GM18508 (cell line): ENCODE results near the gene GCGR.

Experiments
- ATAC-seq: cut with Tn5 transposase; IDR thresholded peaks from one replicate; pipeline ENCODE4 v1.9.1; 2021; ENCODE audit warnings: moderate number of reproducible peaks; ENCODE audit not compliant: insufficient read depth, unreplicated experiment

The GCGR gene

GRCh38 chr17:81845881-81846742 is 42.2 kb downstream of the GCGR start:
- ATAC-seq, result no peak

GRCh38 chr17:81846743-81847689 is 43.1 kb downstream of the GCGR start:
- ATAC-seq, result no peak

- no peak for ATAC-seq
These were observed 45.5 kb downstream of the GCGR start for GRCh38 chr17:81849457-81849856.

GRCh38 chr17:81851423-81851822 is 47.5 kb downstream of the GCGR start:
- ATAC-seq, result no peak

GRCh38 chr17:81852237-81852636 is 48.3 kb downstream of the GCGR start:
- ATAC-seq, result no peak

GRCh38 chr17:81854974-81855774 is 51.2 kb downstream of the GCGR start:
- no peak for ATAC-seq

GRCh38 chr17:81858170-81858966 is 54.4 kb downstream of the GCGR start:
- ATAC-seq, result no peak

GRCh38 chr17:81858967-81859905 is 55.3 kb downstream of the GCGR start:
- ATAC-seq, result no peak

GRCh38 chr17:81859906-81860755 is 56.2 kb downstream of the GCGR start, which contains the start of gene P4HB:
P4HB (minus strand) TSS chr17:81860535; CDS start chr17:81860471, 64 bp downstream.
- no peak for ATAC-seq

GRCh38 chr17:81860756-81861568 is 57.0 kb downstream of the GCGR start:
- ATAC-seq, result peak; percentile 77

- no peak for ATAC-seq
These were observed 59.2 kb downstream of the GCGR start for GRCh38 chr17:81863123-81863675.
